Liver (tissue), 3 donors: ENCODE measurements around the gene CHM.

Experiments
- EGR1 ChIP-seq, 2 donors: IDR thresholded peaks; 2 replicates each; pipeline ENCODE4 v1.6.1; 2016 to 2018; ENCODE audit warnings: antibody characterized with exemption in 2 of 2, low read depth in 2 of 2
- FOXA1 ChIP-seq: IDR thresholded peaks from 2 replicates; pipeline ENCODE4 v1.6.1; 2016; ENCODE audit warnings: antibody characterized with exemption
- GABPA ChIP-seq, 2 donors: IDR thresholded peaks in 1 of 2; conservative IDR thresholded peaks in 1 of 2; 2 replicates each; pipeline ENCODE4 v1.6.1; 2016; ENCODE audit warnings: antibody characterized with exemption in 2 of 2, mild to moderate bottlenecking in 1 of 2, moderate library complexity in 1 of 2
- JUND ChIP-seq, 2 donors: IDR thresholded peaks; 2 replicates each; pipeline ENCODE4 v1.6.1; 2016; ENCODE audit warnings: antibody characterized with exemption in 2 of 2
- RAD21 ChIP-seq, 2 donors: IDR thresholded peaks; 2 replicates each; pipeline ENCODE4 v1.6.1; 2016; ENCODE audit warnings: antibody characterized with exemption in 2 of 2, mild to moderate bottlenecking in 2 of 2
- SP1 ChIP-seq: IDR thresholded peaks from 2 replicates; pipeline ENCODE4 v1.6.1; 2018; ENCODE audit warnings: antibody characterized with exemption, mild to moderate bottlenecking
- TAF1 ChIP-seq: conservative IDR thresholded peaks from 2 replicates; pipeline ENCODE4 v1.6.1; 2016; ENCODE audit warnings: antibody characterized with exemption, mild to moderate bottlenecking
- YY1 ChIP-seq: IDR thresholded peaks from 2 replicates; pipeline ENCODE4 v1.6.1; 2016; ENCODE audit warnings: antibody characterized with exemption, mild to moderate bottlenecking
- TF ChIP-seq, protein P1 (sequence below): fragments of 150-350 bp; IDR thresholded peaks from 2 replicates; pipeline ENCODE4 v1.5.1; 2017; ENCODE audit warnings: improper control_type of control experiment, low read depth, low read length; ENCODE audit not compliant: missing input control
- TF ChIP-seq, protein P2 (sequence below): IDR thresholded peaks from 2 replicates; pipeline ENCODE4 v1.6.1; 2016; ENCODE audit warnings: antibody characterized with exemption
- TF ChIP-seq, protein P3 (sequence below): IDR thresholded peaks from 2 replicates; pipeline ENCODE4 v1.6.1; 2016; ENCODE audit warnings: antibody characterized with exemption
- TF ChIP-seq, protein P4 (sequence below): IDR thresholded peaks from 2 replicates; pipeline ENCODE4 v1.6.1; 2016; ENCODE audit warnings: antibody characterized with exemption, mild to moderate bottlenecking
- donor health status: healthy.
- donor health status: healthy.

GRCh38 chrX:85828771-85829170, 218.6 kb downstream of the CHM start:
- TF ChIP-seq SP1 (no peak), JUND (IDR thresholded peaks at IDR 0.05) (no peak), FOXA1 (no peak), EGR1 (IDR thresholded peaks at IDR 0.05; ENCODE audit: low read depth in 2 of 2) (no peak), RAD21 (IDR thresholded peaks at IDR 0.05) (no peak), YY1 (no peak), TAF1 (no peak), GABPA (IDR thresholded peaks at IDR 0.05 in 1 of 2, conservative IDR thresholded peaks at IDR 0.05 in 1 of 2) (no peak)
- TF ChIP-seq, protein P1, sequence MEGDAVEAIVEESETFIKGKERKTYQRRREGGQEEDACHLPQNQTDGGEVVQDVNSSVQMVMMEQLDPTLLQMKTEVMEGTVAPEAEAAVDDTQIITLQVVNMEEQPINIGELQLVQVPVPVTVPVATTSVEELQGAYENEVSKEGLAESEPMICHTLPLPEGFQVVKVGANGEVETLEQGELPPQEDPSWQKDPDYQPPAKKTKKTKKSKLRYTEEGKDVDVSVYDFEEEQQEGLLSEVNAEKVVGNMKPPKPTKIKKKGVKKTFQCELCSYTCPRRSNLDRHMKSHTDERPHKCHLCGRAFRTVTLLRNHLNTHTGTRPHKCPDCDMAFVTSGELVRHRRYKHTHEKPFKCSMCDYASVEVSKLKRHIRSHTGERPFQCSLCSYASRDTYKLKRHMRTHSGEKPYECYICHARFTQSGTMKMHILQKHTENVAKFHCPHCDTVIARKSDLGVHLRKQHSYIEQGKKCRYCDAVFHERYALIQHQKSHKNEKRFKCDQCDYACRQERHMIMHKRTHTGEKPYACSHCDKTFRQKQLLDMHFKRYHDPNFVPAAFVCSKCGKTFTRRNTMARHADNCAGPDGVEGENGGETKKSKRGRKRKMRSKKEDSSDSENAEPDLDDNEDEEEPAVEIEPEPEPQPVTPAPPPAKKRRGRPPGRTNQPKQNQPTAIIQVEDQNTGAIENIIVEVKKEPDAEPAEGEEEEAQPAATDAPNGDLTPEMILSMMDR, result no peak
- TF ChIP-seq, protein P2, sequence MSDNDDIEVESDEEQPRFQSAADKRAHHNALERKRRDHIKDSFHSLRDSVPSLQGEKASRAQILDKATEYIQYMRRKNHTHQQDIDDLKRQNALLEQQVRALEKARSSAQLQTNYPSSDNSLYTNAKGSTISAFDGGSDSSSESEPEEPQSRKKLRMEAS, result no peak
- TF ChIP-seq, protein P3, sequence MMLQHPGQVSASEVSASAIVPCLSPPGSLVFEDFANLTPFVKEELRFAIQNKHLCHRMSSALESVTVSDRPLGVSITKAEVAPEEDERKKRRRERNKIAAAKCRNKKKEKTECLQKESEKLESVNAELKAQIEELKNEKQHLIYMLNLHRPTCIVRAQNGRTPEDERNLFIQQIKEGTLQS, result no peak
- TF ChIP-seq, protein P4, sequence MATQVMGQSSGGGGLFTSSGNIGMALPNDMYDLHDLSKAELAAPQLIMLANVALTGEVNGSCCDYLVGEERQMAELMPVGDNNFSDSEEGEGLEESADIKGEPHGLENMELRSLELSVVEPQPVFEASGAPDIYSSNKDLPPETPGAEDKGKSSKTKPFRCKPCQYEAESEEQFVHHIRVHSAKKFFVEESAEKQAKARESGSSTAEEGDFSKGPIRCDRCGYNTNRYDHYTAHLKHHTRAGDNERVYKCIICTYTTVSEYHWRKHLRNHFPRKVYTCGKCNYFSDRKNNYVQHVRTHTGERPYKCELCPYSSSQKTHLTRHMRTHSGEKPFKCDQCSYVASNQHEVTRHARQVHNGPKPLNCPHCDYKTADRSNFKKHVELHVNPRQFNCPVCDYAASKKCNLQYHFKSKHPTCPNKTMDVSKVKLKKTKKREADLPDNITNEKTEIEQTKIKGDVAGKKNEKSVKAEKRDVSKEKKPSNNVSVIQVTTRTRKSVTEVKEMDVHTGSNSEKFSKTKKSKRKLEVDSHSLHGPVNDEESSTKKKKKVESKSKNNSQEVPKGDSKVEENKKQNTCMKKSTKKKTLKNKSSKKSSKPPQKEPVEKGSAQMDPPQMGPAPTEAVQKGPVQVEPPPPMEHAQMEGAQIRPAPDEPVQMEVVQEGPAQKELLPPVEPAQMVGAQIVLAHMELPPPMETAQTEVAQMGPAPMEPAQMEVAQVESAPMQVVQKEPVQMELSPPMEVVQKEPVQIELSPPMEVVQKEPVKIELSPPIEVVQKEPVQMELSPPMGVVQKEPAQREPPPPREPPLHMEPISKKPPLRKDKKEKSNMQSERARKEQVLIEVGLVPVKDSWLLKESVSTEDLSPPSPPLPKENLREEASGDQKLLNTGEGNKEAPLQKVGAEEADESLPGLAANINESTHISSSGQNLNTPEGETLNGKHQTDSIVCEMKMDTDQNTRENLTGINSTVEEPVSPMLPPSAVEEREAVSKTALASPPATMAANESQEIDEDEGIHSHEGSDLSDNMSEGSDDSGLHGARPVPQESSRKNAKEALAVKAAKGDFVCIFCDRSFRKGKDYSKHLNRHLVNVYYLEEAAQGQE, result no peak
